K562 (cell line): Measurements from ENCODE around the gene F2RL1. TPM values are rescaled to one million over a fixed set of nuclear protein-coding genes. Genes with fewer than 3 reads are reported as not detected.
A peak's percentile ranks its signal among the peaks of the same experiment; 100 is the strongest.

Experiments used
- BRF1 ChIP-seq: IDR thresholded peaks from 3 replicates; pipeline ENCODE4 v1.6.1; 2011; ENCODE audit warnings: borderline replicate concordance, mild to moderate bottlenecking; ENCODE audit not compliant: insufficient read length; ENCODE audit errors: extremely low read depth
- CBFA2T2 ChIP-seq: fragments of 450-650 bp; conservative IDR thresholded peaks from 2 replicates; pipeline ENCODE4 v1.6.1; 2017; ENCODE audit warnings: mild to moderate bottlenecking
- CTBP1 ChIP-seq: fragments of 450-650 bp; IDR thresholded peaks from 2 replicates; pipeline ENCODE4 v1.6.1; 2016; ENCODE audit warnings: borderline replicate concordance
- EHMT2 ChIP-seq: fragments of 450-650 bp; IDR thresholded peaks from 2 replicates; pipeline ENCODE4 v1.6.1; 2018; ENCODE audit warnings: antibody characterized with exemption
- FOS ChIP-seq: IDR thresholded peaks from 3 replicates; pipeline ENCODE4 v1.6.1; 2011; ENCODE audit not compliant: insufficient read length; ENCODE audit errors: extremely low read depth
- FOXK1 ChIP-seq: sonication (generic); formaldehyde crosslinking; IDR thresholded peaks from 2 replicates; pipeline ENCODE4 v1.8.0; 2022; ENCODE audit warnings: missing genetic modification reagents, mild to moderate bottlenecking, borderline replicate concordance
- FOXM1 ChIP-seq, 2 experiments: fragments of 450-650 bp in 1 of 2; sonication (generic) in 1 of 2; formaldehyde crosslinking in 1 of 2; IDR thresholded peaks; 2 replicates each; pipeline versions ENCODE4 v1.6.1 to v1.9.0; 2017 to 2022; ENCODE audit warnings: low read depth in 2 of 2, mild to moderate bottlenecking in 2 of 2, missing genetic modification reagents in 1 of 2, moderate library complexity in 1 of 2
- HDAC2 ChIP-seq: fragments of 450-650 bp; IDR thresholded peaks from 2 replicates; pipeline ENCODE4 v1.6.1; 2016; ENCODE audit warnings: mild to moderate bottlenecking
- HDAC8 ChIP-seq: fragments of 450-650 bp; IDR thresholded peaks from 2 replicates; pipeline ENCODE4 v1.6.1; 2016; ENCODE audit warnings: mild to moderate bottlenecking, missing genetic modification characterization, moderate library complexity, missing compliant biosample characterization
- KAT7 ChIP-seq: sonication (generic); formaldehyde crosslinking; IDR thresholded peaks from 2 replicates; pipeline ENCODE4 v1.8.0; 2022; ENCODE audit warnings: missing genetic modification reagents, mild to moderate bottlenecking, borderline replicate concordance
- KLF16 ChIP-seq: IDR thresholded peaks from 2 replicates; pipeline ENCODE4 v1.6.1; 2016; ENCODE audit warnings: antibody characterized with exemption
- MAFG ChIP-seq: fragments of 450-650 bp; conservative IDR thresholded peaks from 2 replicates; pipeline ENCODE4 v1.6.1; 2016; ENCODE audit warnings: missing genetic modification characterization, missing compliant biosample characterization
- MEIS2 ChIP-seq: fragments of 450-650 bp; IDR thresholded peaks from 2 replicates; pipeline ENCODE4 v1.6.1; 2014; ENCODE audit warnings: mild to moderate bottlenecking; ENCODE audit not compliant: partially characterized antibody
- NFATC3 ChIP-seq: fragments of 450-650 bp; IDR thresholded peaks from 2 replicates; pipeline ENCODE4 v1.6.1; 2017; ENCODE audit warnings: mild to moderate bottlenecking
- RBM25 ChIP-seq: fragments of 200-400 bp; formaldehyde crosslinking; IDR thresholded peaks from 2 replicates; pipeline ENCODE4 v1.6.1; 2018; ENCODE audit warnings: low read length, low read depth, moderate library complexity; ENCODE audit not compliant: severe bottlenecking
- RCOR1 ChIP-seq, 2 experiments: IDR thresholded peaks; 2 replicates each; pipeline ENCODE4 v1.6.1; 2012; ENCODE audit warnings: low read depth in 2 of 2, low read length in 2 of 2, borderline replicate concordance in 1 of 2, improper control_type of control experiment in 1 of 2
- RFX1 ChIP-seq: fragments of 450-650 bp; IDR thresholded peaks from 2 replicates; pipeline ENCODE4 v1.6.1; 2016; ENCODE audit warnings: mild to moderate bottlenecking, moderate library complexity
- RFX5 ChIP-seq: IDR thresholded peaks from 2 replicates; pipeline ENCODE4 v1.6.1; 2011; ENCODE audit warnings: low read depth, mild to moderate bottlenecking, improper control_type of control experiment, low read length
- SMARCB1 ChIP-seq: IDR thresholded peaks from 2 replicates; pipeline ENCODE4 v1.6.1; 2011; ENCODE audit warnings: improper control_type of control experiment, low read depth; ENCODE audit not compliant: insufficient read length
- U2AF1 ChIP-seq: fragments of 200-400 bp; formaldehyde crosslinking; optimal IDR thresholded peaks from 2 replicates; pipeline ENCODE3; 2017; ENCODE audit warnings: mild to moderate bottlenecking, low read depth, low read length, moderate library complexity
- YBX1 ChIP-seq: fragments of 450-650 bp; IDR thresholded peaks from 2 replicates; pipeline ENCODE4 v1.7.1; 2016; ENCODE audit warnings: mild to moderate bottlenecking
- ZBTB5 ChIP-seq: fragments of 450-650 bp; IDR thresholded peaks from 2 replicates; pipeline ENCODE4 v1.6.1; 2017; ENCODE audit warnings: antibody characterized with exemption
- ZNF12 ChIP-seq: sonication (generic); formaldehyde crosslinking; IDR thresholded peaks from 2 replicates; pipeline ENCODE4 v1.4.0; 2020; ENCODE audit warnings: mild to moderate bottlenecking, missing genetic modification reagents
- ZNF134 ChIP-seq: fragments of 250-450 bp; sonication (Bioruptor Pico); conservative IDR thresholded peaks from 2 replicates; pipeline ENCODE4 v1.4.0; 2020
- ZNF217 ChIP-seq: sonication (generic); formaldehyde crosslinking; IDR thresholded peaks from 2 replicates; pipeline ENCODE4 v1.8.0; 2022; ENCODE audit warnings: mild to moderate bottlenecking, missing genetic modification reagents
- ZNF23 ChIP-seq: fragments of 250-450 bp; sonication (Bioruptor Pico); IDR thresholded peaks from 2 replicates; pipeline ENCODE4 v1.4.0; 2020; ENCODE audit warnings: mild to moderate bottlenecking
- ZNF77 ChIP-seq: fragments of 250-450 bp; sonication (Bioruptor Pico); IDR thresholded peaks from 2 replicates; pipeline ENCODE4 v1.5.0; 2020
- ZSCAN29 ChIP-seq: fragments of 450-650 bp; IDR thresholded peaks from 2 replicates; pipeline ENCODE4 v1.6.1; 2017
- polyA plus RNA-seq, 8 experiments: library from polyadenylated mRNA; depleted of rRNA in 4 of 8; stranded (reverse) in 5 of 8; unstranded in 3 of 8; fragments of >200 nt; fragmentation: Nextera tagmentation in 2 of 8; fragmentation: Illumina TruSeq in 1 of 8; extraction: Ambion mirVana in 2 of 8; extraction: Trizol in 1 of 8; gene quantifications; 2 replicates each; pipeline versions ENCODE4 v1.2.1 to v1.2.3, GENCODE V29; 2011 to 2014; ENCODE audit warnings: inconsistent platforms in 1 of 8, missing spikeins in 1 of 8
- total RNA-seq, 7 experiments: library from RNA; depleted of rRNA in 6 of 7; stranded (reverse); fragments of >200 nt in 6 of 7; fragmentation: Illumina TruSeq in 2 of 7; extraction: Trizol in 2 of 7; gene quantifications; 2 replicates each; pipeline versions ENCODE4 v1.2.1 to v1.2.3, GENCODE V29; 2011 to 2021; ENCODE audit warnings: low replicate concordance in 1 of 7
- TF ChIP-seq, protein P1 (sequence below): fragments of 450-650 bp; IDR thresholded peaks from 2 replicates; pipeline ENCODE4 v1.7.0; 2016; ENCODE audit warnings: borderline replicate concordance

The F2RL1 gene
- total and polyA plus RNA-seq, 9 of the 15 experiments (the other 6 are each of a cell fraction or from before 2014, with no cell fraction given), result 0.03 to 0.50 (median 0.27) TPM; not detected in 6

DNA sequence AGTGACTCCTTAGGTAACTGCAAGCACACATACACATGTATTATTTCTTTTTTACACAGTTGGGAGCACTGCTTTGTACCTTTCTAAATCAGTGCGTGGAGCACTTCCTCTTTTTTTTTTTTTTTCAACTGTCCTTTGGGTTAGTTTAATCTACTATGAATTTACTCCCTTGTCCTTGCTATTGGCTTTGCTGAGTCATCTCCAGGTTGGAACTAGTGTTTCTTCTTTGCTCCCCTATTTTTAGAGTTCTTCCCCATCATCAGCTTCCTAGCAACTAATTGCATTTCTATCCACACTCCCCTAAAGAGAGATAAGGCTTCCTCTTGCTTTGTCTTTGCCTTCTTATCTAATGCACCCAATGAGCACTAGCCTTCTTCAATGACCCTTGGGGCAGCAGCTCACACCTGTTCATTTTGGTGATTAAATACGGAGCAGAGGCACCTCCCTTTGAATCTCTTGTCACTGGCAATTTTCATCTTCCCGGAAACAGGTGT, 55.3 kb downstream of the F2RL1 start (continued):
- TF ChIP-seq RCOR1 (IDR thresholded peaks at IDR 0.05; ENCODE audit: borderline replicate concordance in 1 of 2, low read depth in 2 of 2, low read length in 2 of 2) (peak; percentile 85 to 90), EHMT2 (peak; percentile 90), RBM25 (no peak), HDAC8 (tag) (no peak), ZNF217 (CRISPR knock-in tag) (no peak), HDAC2 (peak; percentile 97), U2AF1 (no peak), CBFA2T2 (peak; percentile 78), ZNF23 (CRISPR knock-in tag) (no peak), ZNF134 (CRISPR knock-in tag) (no peak), ZBTB5 (no peak), FOS (no peak), RFX5 (peak; percentile 33; the same call in 1 of the 2 replicates), BRF1 (no peak), FOXM1 (IDR thresholded peaks at IDR 0.05; ENCODE audit: low read depth) (no peak), FOXM1 (CRISPR knock-in tag; IDR thresholded peaks at IDR 0.05; ENCODE audit: low read depth) (no peak), KLF16 (peak; percentile 72), KAT7 (CRISPR knock-in tag) (no peak), ZNF77 (CRISPR knock-in tag) (no peak), ZSCAN29 (no peak), NFATC3 (no peak), FOXK1 (CRISPR knock-in tag) (no peak), YBX1 (no peak), ZNF12 (CRISPR knock-in tag) (no peak), MEIS2 (peak; percentile 79), MAFG (tag) (peak; percentile 94), RFX1 (peak; percentile 52; the same call in 1 of the 2 replicates), CTBP1 (peak; percentile 96), SMARCB1 (no peak)
- TF ChIP-seq, protein P1, sequence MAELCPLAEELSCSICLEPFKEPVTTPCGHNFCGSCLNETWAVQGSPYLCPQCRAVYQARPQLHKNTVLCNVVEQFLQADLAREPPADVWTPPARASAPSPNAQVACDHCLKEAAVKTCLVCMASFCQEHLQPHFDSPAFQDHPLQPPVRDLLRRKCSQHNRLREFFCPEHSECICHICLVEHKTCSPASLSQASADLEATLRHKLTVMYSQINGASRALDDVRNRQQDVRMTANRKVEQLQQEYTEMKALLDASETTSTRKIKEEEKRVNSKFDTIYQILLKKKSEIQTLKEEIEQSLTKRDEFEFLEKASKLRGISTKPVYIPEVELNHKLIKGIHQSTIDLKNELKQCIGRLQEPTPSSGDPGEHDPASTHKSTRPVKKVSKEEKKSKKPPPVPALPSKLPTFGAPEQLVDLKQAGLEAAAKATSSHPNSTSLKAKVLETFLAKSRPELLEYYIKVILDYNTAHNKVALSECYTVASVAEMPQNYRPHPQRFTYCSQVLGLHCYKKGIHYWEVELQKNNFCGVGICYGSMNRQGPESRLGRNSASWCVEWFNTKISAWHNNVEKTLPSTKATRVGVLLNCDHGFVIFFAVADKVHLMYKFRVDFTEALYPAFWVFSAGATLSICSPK, result no peak
